Vagina (tissue), 2 donors: ENCODE data around the gene PUS10. TPM values are rescaled to one million over a fixed set of nuclear protein-coding genes. Genes with fewer than 3 reads are reported as not detected.
"Not testable (repeated sequence)": the region's sequence is repeated elsewhere in the genome, so short reads cannot be mapped to it uniquely, and the experiment has no call there.

ENCODE experiments used
- DNase-seq, 2 donors: peaks; one replicate each; pipeline ENCODE4 v3.0.0-alpha.2; 2017; ENCODE audit errors: extremely low spot score in 2 of 2
- H3K27ac ChIP-seq: fragments of 200-600 bp; sonication (generic); one replicate; pipeline ENCODE4 v1.5.1; 2019
- H3K27me3 ChIP-seq: fragments of 200-600 bp; sonication (generic); one replicate; pipeline ENCODE4 v1.5.1; 2019
- H3K36me3 ChIP-seq, 2 donors: fragments of 200-600 bp; sonication (generic); one replicate each; pipeline ENCODE4 v1.5.1; 2017 to 2019
- H3K4me1 ChIP-seq: fragments of 200-600 bp; sonication (generic); one replicate; pipeline ENCODE4 v1.5.1; 2019
- H3K4me3 ChIP-seq, 2 donors: fragments of 200-600 bp; sonication (generic); 1 replicate in 1 of 2; 2 replicates in 1 of 2; pipeline ENCODE4 v1.5.1; 2016 to 2019
- H3K9me3 ChIP-seq: fragments of 200-600 bp; sonication (generic); one replicate; pipeline ENCODE4 v1.5.1; 2019
- CTCF ChIP-seq, 3 experiments: fragments of 450-650 bp in 2 of 3; fragments of 200-600 bp in 1 of 3; sonication (generic) in 1 of 3; IDR thresholded peaks; one replicate each; pipeline ENCODE4 v1.5.1; 2017 to 2019; ENCODE audit warnings: antibody characterized with exemption in 3 of 3, mild to moderate bottlenecking in 2 of 3, moderate library complexity in 2 of 3
- POLR2A ChIP-seq, 2 donors: fragments of 450-650 bp; IDR thresholded peaks; one replicate each; pipeline ENCODE4 v1.6.1; 2017; ENCODE audit warnings: antibody characterized with exemption in 2 of 2, mild to moderate bottlenecking in 2 of 2, moderate library complexity in 2 of 2
- POLR2AphosphoS5 ChIP-seq, 2 donors: sonication (generic); formaldehyde crosslinking; IDR thresholded peaks; one replicate each; pipeline ENCODE4 v1.9.0; 2017; ENCODE audit warnings: antibody characterized with exemption in 2 of 2, mild to moderate bottlenecking in 2 of 2, low read depth in 1 of 2; ENCODE audit not compliant: insufficient read depth in 1 of 2
- intact Hi-C: fragments of 100-400 bp; cut with DNase I; formaldehyde crosslinking; loops from one replicate; pipeline ENCODE4 v1.15.1; 2023
- total RNA-seq: library from RNA; depleted of rRNA; stranded (reverse); fragments of >200 nt; gene quantifications from one replicate; pipeline ENCODE4 v1.2.3, GENCODE V29; 2016

PUS10 gene
- total RNA-seq, 1 donor from 2014 or later: 3.2 TPM

GRCh38 chr2:60936757-60937156, 81.3 kb downstream of the PUS10 start:
- intact Hi-C loops: no loop called here
- no peak for DNase-seq
- H3K27ac ChIP-seq: no peak overlapping the region
- H3K4me3 ChIP-seq: no peak overlapping the region
- H3K36me3 ChIP-seq: no peaks in the 10 kb centered on the region
- H3K27me3 ChIP-seq: no peaks in the 10 kb centered on the region
- H3K9me3 ChIP-seq: no peaks in the 10 kb centered on the region
- H3K4me1 ChIP-seq: peaks cover 7% of the 10 kb centered on the region
- TF ChIP-seq POLR2AphosphoS5 (IDR thresholded peaks at IDR 0.05; ENCODE audit: insufficient read depth in 1 of 2, low read depth in 1 of 2): no peak
- TF ChIP-seq POLR2A (IDR thresholded peaks at IDR 0.05): no peak
- TF ChIP-seq CTCF (IDR thresholded peaks at IDR 0.05): no peak

DNA sequence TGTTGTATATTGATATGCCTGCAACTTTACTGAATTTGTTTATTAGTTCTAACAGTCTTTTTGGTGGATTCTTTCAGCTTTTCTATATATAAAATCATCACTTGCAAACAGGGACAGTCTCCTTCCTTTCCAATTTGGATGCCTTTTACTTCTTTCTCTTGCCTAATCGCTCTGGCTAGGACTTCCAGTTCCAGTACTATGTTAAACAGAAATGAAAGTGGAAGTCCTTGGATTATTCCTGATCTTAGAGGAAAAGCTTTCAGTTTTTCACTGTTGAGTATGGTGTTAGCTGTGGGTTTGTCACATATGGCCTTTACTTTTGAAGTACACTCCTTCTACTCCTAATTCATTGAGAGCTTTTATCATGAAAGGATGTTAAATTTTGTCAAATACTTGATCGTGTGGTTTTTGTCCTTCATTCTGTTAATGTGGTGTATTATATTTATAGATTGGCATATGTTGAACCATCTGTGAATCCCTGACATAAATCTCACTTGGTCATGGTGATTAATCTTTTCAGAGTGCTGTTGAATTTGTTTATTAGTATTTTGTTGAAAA, 83.8 kb downstream of the PUS10 start:
- intact Hi-C loops: no loop called here
- no peaks in the 10 kb centered on the region for H3K9me3 ChIP-seq
- H3K4me3 ChIP-seq: no peak overlapping the region
- no peaks in the 10 kb centered on the region for H3K27me3 ChIP-seq
- no peak for DNase-seq
- H3K4me1 ChIP-seq: peaks cover 7% of the 10 kb centered on the region
- H3K27ac ChIP-seq: no peak overlapping the region
- TF ChIP-seq CTCF (IDR thresholded peaks at IDR 0.05) (no peak), POLR2AphosphoS5 (IDR thresholded peaks at IDR 0.05; ENCODE audit: insufficient read depth in 1 of 2, low read depth in 1 of 2) (no peak), POLR2A (IDR thresholded peaks at IDR 0.05) (no peak)
- no peaks in the 10 kb centered on the region for H3K36me3 ChIP-seq

DNA sequence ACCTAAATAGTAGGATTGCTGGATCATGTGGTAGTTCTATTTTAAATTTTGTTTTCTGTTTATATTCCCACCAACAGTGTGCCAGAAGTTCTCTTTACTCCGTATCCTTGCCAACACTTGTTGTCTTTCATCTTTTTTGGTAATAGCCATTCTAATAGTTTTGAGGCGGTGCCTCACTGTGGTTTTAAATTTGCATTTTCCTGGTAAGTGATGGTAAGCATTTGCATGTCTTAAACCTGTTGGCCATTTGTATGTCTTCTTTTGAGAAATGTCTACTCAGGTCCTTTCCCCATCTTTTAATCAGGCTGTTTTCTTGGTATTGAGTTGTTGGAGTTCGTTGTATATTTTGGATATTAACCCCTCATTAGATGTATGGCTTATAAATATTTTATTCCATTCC, 85.1 kb downstream of the PUS10 start:
- no peak overlapping the region for H3K4me3 ChIP-seq
- no peaks in the 10 kb centered on the region for H3K27me3 ChIP-seq
- no peak for TF ChIP-seq POLR2AphosphoS5 (IDR thresholded peaks at IDR 0.05; ENCODE audit: insufficient read depth in 1 of 2, low read depth in 1 of 2)
- no peak for TF ChIP-seq POLR2A (IDR thresholded peaks at IDR 0.05)
- TF ChIP-seq CTCF (IDR thresholded peaks at IDR 0.05): no peak
- no peak for DNase-seq
- H3K4me1 ChIP-seq: peaks cover 7% of the 10 kb centered on the region
- no peak overlapping the region for H3K27ac ChIP-seq
- intact Hi-C loops: no loop called here
- H3K36me3 ChIP-seq: no peaks in the 10 kb centered on the region
- H3K9me3 ChIP-seq: no peaks in the 10 kb centered on the region

GRCh38 chr2:60932061-60932460, 86.0 kb downstream of the PUS10 start:
- H3K36me3 ChIP-seq, H3K27ac ChIP-seq, DNase-seq, H3K27me3 ChIP-seq, intact Hi-C loops, H3K4me3 ChIP-seq, H3K9me3 ChIP-seq, H3K4me1 ChIP-seq: not testable (repeated sequence)

- no peaks in the 10 kb centered on the region for H3K27me3 ChIP-seq
- no peak for TF ChIP-seq POLR2AphosphoS5 (IDR thresholded peaks at IDR 0.05; ENCODE audit: insufficient read depth in 1 of 2, low read depth in 1 of 2)
- H3K9me3 ChIP-seq: no peaks in the 10 kb centered on the region
- H3K4me1 ChIP-seq: no peaks in the 10 kb centered on the region
- intact Hi-C loops: no loop called here
- no peak overlapping the region for H3K4me3 ChIP-seq
- DNase-seq: no peak
- peaks cover 0 to 18% of the 10 kb centered on the region in 2 donors for H3K36me3 ChIP-seq
- no peak overlapping the region for H3K27ac ChIP-seq
These were observed 91.1 kb downstream of the PUS10 start for GRCh38 chr2:60926741-60927552.
